T47D (cell line): Measurements from ENCODE around the gene HS6ST3.
"Not testable (repeated sequence)": the region's sequence is repeated elsewhere in the genome, so short reads cannot be mapped to it uniquely, and the experiment has no call there.

ENCODE experiments used
- DNase-seq, 2 experiments: peaks; one replicate each; pipeline versions ENCODE4 v3.0.0 to v3.0.0-alpha.2; 2011 to 2012; ENCODE audit warnings: low read depth in 1 of 2, low spot score in 1 of 2
- JUND ChIP-seq: IDR thresholded peaks from 2 replicates; pipeline ENCODE4 v1.6.1; 2012; ENCODE audit warnings: low read depth
- in situ Hi-C: cut with HindIII; loops from 2 replicates; pipeline ENCODE4 v1.10.0; 2016; ENCODE audit warnings: low sequenced_read_pairs, low pct_unique_long_range_greater_than_20kb

Gene HS6ST3

GRCh38 chr13:96089749-96090239, at the start of gene HS6ST3:
Gene HS6ST3, plus strand, starts transcription at chr13:96090107.
- TF ChIP-seq JUND, result no peak
- DNase-seq, result peak; percentile 72 to 78
- in situ Hi-C loops, result no loop called here

GRCh38 chr13:96041326-96042110, 48.4 kb upstream of the HS6ST3 start:
- TF ChIP-seq JUND, result no peak
- in situ Hi-C loops, result no loop called here
- no peak for DNase-seq

GRCh38 chr13:96044238-96044637, 45.7 kb upstream of the HS6ST3 start:
- no peak for DNase-seq
- in situ Hi-C loops, result no loop called here
- TF ChIP-seq JUND, result no peak

GRCh38 chr13:96046449-96047126, 43.3 kb upstream of the HS6ST3 start:
- DNase-seq, in situ Hi-C loops: not testable (repeated sequence)

GRCh38 chr13:96050955-96051354, 39.0 kb upstream of the HS6ST3 start:
- DNase-seq, in situ Hi-C loops: not testable (repeated sequence)

GRCh38 chr13:96051491-96051890, 38.4 kb upstream of the HS6ST3 start:
- in situ Hi-C loops, DNase-seq: not testable (repeated sequence)

GRCh38 chr13:96051946-96052345, 38.0 kb upstream of the HS6ST3 start:
- in situ Hi-C loops, DNase-seq: not testable (repeated sequence)

- no peak for TF ChIP-seq JUND
- in situ Hi-C loops, result no loop called here
- peak; percentile 11 to 27 for DNase-seq
Observed at GRCh38 chr13:96052656-96053002, 37.3 kb upstream of the HS6ST3 start.

GRCh38 chr13:96053003-96053703, 36.8 kb upstream of the HS6ST3 start, which contains the start of gene UGGT2:
Gene UGGT2, minus strand, starts transcription at chr13:96053401. Its CDS starts 89 bp downstream, at chr13:96053312.
- in situ Hi-C loops, result no loop called here
- DNase-seq, result peak; percentile 96 to 97
- no peak for TF ChIP-seq JUND

- TF ChIP-seq JUND, result no peak
- DNase-seq, result peak in 1 of 2 experiments; percentile 21
- in situ Hi-C loops, result no loop called here
Observed at GRCh38 chr13:96065849-96066248, 24.1 kb upstream of the HS6ST3 start.

GRCh38 chr13:96068729-96069128, 21.2 kb upstream of the HS6ST3 start:
- no peak for TF ChIP-seq JUND
- DNase-seq, result no peak
- in situ Hi-C loops, result no loop called here

- TF ChIP-seq JUND, result no peak
- no peak for DNase-seq
Observed at GRCh38 chr13:96071504-96071903, 18.4 kb upstream of the HS6ST3 start.

GRCh38 chr13:96072392-96072791, 17.5 kb upstream of the HS6ST3 start:
- in situ Hi-C loops, result no loop called here
- no peak for DNase-seq
- no peak for TF ChIP-seq JUND

More at GRCh38 chr13:96071504-96071903, 18.4 kb upstream of the HS6ST3 start:
- in situ Hi-C loops, result no loop called here
